ENCODE results near the gene RAPGEF1. TPM values are rescaled to one million over a fixed set of nuclear protein-coding genes. Genes with fewer than 3 reads are reported as not detected.

RAPGEF1 gene
- total and polyA plus RNA-seq, 2 donors (not counting 3 experiments of a cell fraction or from before 2014, with no cell fraction given): 50.0 to 124 TPM

- dilution Hi-C loops (cut with MboI; ENCODE audit: extremely low pct_ligation_motif_present, low sequenced_read_pairs): no loop called here
- Histone ChIP-seq H3K9me3 (replicated peaks; ENCODE audit: control insufficient read depth, insufficient read depth, low read length) (no peaks in the 10 kb centered on the region), H3K9ac (replicated peaks; ENCODE audit: extremely low read depth, insufficient read depth, low read length) (no peak overlapping the region), H3K27me3 (ENCODE audit: control insufficient read depth in 2 of 2, insufficient read depth in 2 of 2, low read length in 2 of 2) (no peaks in the 10 kb centered on the region), H3K36me3 (ENCODE audit: control insufficient read depth in 2 of 2, extremely low read depth in 1 of 2, insufficient read depth in 2 of 2, low read length in 2 of 2) (peaks cover 8 to 46% of the 10 kb centered on the region in 2 experiments), H3K4me3 (replicated peaks in 1 of 3; ENCODE audit: insufficient read depth in 1 of 3, low read depth in 1 of 3, low read length in 3 of 3) (no peak overlapping the region), H3K27ac (ENCODE audit: insufficient read depth, low read depth, low read length) (no peak overlapping the region), H2AFZ (ENCODE audit: low read depth, low read length) (no peak overlapping the region), H3K9me1 (replicated peaks; ENCODE audit: control insufficient read depth, extremely low read depth, insufficient read depth, low read length) (no peaks in the 10 kb centered on the region), H3K4me1 (ENCODE audit: control insufficient read depth, extremely low read depth, insufficient read depth, low read length) (peaks cover 9% of the 10 kb centered on the region), H3K4me2 (ENCODE audit: insufficient read depth, low read length) (no peak overlapping the region), H4K20me1 (replicated peaks; ENCODE audit: control insufficient read depth, extremely low read depth, insufficient read depth, low read length) (no peaks in the 10 kb centered on the region), H3K79me2 (ENCODE audit: control insufficient read depth, insufficient read depth, low read length) (no peaks in the 10 kb centered on the region)
- BruUV-seq (replicated peaks): no TSS peak
- CTCF ChIA-PET: interaction anchor here (0.9 to 1.2 kb wide), 4 partner anchors 9 to 123 kb away, joined by 3 to 4 read pairs (median 3); no protein-coding TSS in a partner anchor
- POLR2A ChIA-PET: no interaction called here
- FAIRE-seq: no peak
- intact Hi-C loops (cut with micrococcal nuclease): loop anchor here (1.0 kb wide), 1 partner anchor 9 kb away; no protein-coding TSS in a partner anchor
- DNase-seq (ENCODE audit: low read depth, low spot score): no peak
- TF ChIP-seq EZH2 (IDR thresholded peaks at IDR 0.05; ENCODE audit: borderline replicate concordance, low read depth, low read length, severe bottlenecking) (no peak), FOS (IDR thresholded peaks at IDR 0.05; ENCODE audit: borderline replicate concordance, insufficient read depth, low read length) (no peak), GATA2 (IDR thresholded peaks at IDR 0.05; ENCODE audit: insufficient read depth, insufficient read length, low read depth, low read length) (no peak), JUN (IDR thresholded peaks at IDR 0.05; ENCODE audit: borderline replicate concordance, insufficient read depth, insufficient read length, low read depth) (no peak), MYC (IDR thresholded peaks at IDR 0.05; ENCODE audit: low read depth, low read length) (no peak), POLR2AphosphoS5 (IDR thresholded peaks at IDR 0.05; ENCODE audit: insufficient read depth, low read depth, low read length) (no peak), MAX (IDR thresholded peaks at IDR 0.05; ENCODE audit: insufficient read depth, insufficient read length) (no peak), CTCF (IDR thresholded peaks at IDR 0.05; ENCODE audit: extremely low read depth in 1 of 2, insufficient read depth in 1 of 2, low read depth in 1 of 2, low read length in 2 of 2) (no peak), POLR2A (IDR thresholded peaks at IDR 0.05; ENCODE audit: low read depth, low read length) (no peak)
Measured at GRCh38 chr9:131617611-131618010, 122.3 kb downstream of the RAPGEF1 start.
